Activated T-cell treated with anti-CD3 and anti-CD28 coated beads, Interleukin-2, amount 50 U/mL, for 4 hours (primary cell): ENCODE results near the gene PPM1F. TPM values are rescaled to one million over a fixed set of nuclear protein-coding genes. Genes with fewer than 3 reads are reported as not detected.
A peak's percentile ranks its signal among the peaks of the same experiment; 100 is the strongest.
"Not testable (repeated sequence)": the region's sequence is repeated elsewhere in the genome, so short reads cannot be mapped to it uniquely, and the experiment has no call there.

Source experiments
- ATAC-seq, 2 donors: fragments of 200-7000 bp; cut with Tn5 transposase; one replicate each; pipeline ENCODE4 v1.10.0; 2021
- DNase-seq: peaks from one replicate; pipeline ENCODE4 v3.0.0-alpha.2; 2020
- H3K27me3 Mint-ChIP-seq: one replicate; pipeline ENCODE4 v1.8.0; 2021; ENCODE audit warnings: low read depth, mixed read lengths
- H3K36me3 Mint-ChIP-seq: one replicate; pipeline ENCODE4 v1.8.0; 2022; ENCODE audit warnings: mixed read lengths; ENCODE audit not compliant: insufficient read depth
- H3K4me1 Mint-ChIP-seq: one replicate; pipeline ENCODE4 v1.8.0; 2021; ENCODE audit warnings: low read depth, mixed read lengths
- H3K4me3 Mint-ChIP-seq: one replicate; pipeline ENCODE4 v1.8.0; 2021; ENCODE audit warnings: mild to moderate bottlenecking, moderate library complexity, mixed read lengths
- H3K9me3 Mint-ChIP-seq: one replicate; pipeline ENCODE4 v1.8.0; 2021; ENCODE audit warnings: mixed read lengths
- total RNA-seq, 3 donors: library from RNA; stranded (reverse); gene quantifications; one replicate each; pipeline ENCODE4 v1.2.1, GENCODE V29; 2021

PPM1F gene
- total RNA-seq, 3 donors from 2014 or later: 28.2 to 36.8 (median 30.8) TPM

DNA sequence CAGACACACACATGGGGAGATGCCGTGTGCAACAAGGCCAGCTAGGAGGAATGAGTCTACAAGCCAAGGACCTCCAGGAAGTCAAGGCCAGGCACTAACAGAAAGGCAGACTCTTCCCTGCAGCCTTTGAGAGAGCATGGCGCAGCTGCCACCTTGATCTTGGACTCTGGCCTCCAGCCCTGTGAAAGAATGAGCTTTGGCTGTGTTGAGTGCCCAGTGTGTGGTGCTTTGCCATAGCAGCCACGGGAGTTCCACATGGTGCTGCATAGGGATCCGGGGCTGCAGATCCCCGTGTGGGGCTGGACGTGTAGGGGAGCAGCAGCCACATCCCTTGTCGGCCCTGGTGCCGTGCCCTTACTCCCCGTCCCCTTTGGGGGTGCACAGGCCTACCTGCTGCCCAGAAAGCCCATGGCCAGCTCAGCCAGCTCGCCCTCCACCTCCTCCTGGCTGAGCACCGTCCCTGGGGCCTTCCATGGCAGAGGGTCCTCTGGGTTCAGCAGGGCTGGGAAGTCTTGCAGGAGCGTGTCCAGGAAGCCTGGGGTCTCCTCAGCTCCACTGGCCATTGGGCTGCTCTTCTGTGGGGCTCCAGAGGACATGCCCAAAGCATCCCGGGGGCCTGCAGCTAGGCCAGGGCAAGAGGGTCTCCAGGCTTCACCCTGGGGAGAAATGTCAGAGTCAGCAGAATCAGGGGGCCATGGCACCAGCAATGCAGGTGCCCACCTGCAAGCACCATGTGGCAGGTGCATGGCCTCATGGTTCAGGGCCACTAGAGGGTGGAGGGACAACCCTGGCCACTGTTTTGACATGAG is 7.0 kb downstream of the PPM1F start:
- H3K36me3 Mint-ChIP-seq: peaks cover 3% of the 10 kb centered on the region
- no peak for DNase-seq
- ATAC-seq: no peak
- H3K4me3 Mint-ChIP-seq: no peak overlapping the region
- H3K9me3 Mint-ChIP-seq: no peaks in the 10 kb centered on the region
- no peaks in the 10 kb centered on the region for H3K27me3 Mint-ChIP-seq
- H3K4me1 Mint-ChIP-seq: peaks cover 18% of the 10 kb centered on the region

DNA sequence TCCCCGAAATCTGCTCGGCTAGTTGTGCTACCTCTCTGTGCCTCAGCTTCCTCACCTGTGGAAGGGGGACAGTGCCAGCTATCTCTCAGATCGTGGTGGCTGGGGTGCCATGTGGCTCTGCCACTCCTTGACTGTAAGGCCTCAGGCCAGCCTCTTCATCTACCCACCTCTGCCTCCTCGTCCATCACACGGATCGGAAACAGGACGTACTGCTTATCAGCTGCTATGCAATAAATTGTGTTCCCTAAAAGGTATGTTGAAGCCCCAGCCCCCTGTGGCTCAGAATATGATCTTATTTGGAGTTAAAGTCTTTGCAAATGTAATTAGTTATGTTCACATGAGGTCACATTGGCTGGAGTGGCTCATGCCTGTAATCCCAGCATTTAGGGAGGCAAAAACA is 7.8 kb downstream of the PPM1F start:
- Mint-ChIP-seq H3K4me1 (peaks cover 18% of the 10 kb centered on the region), H3K36me3 (peaks cover 3% of the 10 kb centered on the region), H3K9me3 (no peaks in the 10 kb centered on the region), H3K27me3 (no peaks in the 10 kb centered on the region), H3K4me3 (no peak overlapping the region)
- ATAC-seq (no peak), DNase-seq (no peak)

DNA sequence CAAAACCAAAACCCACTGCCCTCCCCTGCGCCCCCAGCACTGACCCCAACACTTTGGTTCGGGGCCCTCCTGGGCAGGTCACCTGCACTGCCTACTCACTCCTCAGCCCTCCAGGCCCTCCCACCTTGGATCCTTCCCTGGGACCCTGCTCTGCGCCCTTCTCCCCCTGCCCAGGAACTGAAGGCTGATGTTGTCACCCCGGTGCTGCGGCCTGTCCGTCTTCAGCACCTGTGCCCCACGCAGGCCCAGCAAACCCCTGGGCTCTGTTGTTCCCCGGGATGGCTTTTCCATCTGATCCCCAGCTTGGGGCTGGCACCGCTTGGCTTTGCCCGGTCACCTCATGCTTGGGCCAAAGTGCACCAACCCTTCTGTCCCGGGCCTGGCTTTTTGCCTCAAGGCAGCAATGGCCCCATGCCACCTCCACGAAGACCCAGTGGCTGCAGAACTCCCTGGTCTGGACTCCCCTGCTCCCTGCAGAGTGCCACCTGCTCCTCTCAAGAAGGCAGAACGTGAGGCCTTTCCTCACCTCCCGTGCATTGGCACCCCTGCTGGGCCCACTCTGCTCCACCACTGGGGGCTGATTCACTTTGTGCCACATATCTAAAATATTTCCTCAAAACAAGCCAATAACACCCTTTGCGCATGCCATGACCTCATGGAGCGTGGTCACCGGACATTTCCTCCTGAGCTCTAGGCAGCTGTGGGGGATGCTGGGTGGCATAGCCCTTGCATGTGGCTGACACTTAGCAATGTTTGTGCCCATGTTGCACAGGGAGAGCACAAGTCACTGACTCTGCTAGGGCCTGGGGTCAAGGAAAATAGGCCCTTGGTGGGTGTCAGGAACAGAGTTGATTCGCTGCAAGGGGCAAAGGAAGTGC is 8.8 kb downstream of the PPM1F start:
- Mint-ChIP-seq H3K27me3 (no peaks in the 10 kb centered on the region), H3K36me3 (peaks cover 3% of the 10 kb centered on the region), H3K4me1 (peaks cover 23% of the 10 kb centered on the region), H3K4me3 (no peak overlapping the region), H3K9me3 (no peaks in the 10 kb centered on the region)
- DNase-seq (no peak), ATAC-seq (no peak)

DNA sequence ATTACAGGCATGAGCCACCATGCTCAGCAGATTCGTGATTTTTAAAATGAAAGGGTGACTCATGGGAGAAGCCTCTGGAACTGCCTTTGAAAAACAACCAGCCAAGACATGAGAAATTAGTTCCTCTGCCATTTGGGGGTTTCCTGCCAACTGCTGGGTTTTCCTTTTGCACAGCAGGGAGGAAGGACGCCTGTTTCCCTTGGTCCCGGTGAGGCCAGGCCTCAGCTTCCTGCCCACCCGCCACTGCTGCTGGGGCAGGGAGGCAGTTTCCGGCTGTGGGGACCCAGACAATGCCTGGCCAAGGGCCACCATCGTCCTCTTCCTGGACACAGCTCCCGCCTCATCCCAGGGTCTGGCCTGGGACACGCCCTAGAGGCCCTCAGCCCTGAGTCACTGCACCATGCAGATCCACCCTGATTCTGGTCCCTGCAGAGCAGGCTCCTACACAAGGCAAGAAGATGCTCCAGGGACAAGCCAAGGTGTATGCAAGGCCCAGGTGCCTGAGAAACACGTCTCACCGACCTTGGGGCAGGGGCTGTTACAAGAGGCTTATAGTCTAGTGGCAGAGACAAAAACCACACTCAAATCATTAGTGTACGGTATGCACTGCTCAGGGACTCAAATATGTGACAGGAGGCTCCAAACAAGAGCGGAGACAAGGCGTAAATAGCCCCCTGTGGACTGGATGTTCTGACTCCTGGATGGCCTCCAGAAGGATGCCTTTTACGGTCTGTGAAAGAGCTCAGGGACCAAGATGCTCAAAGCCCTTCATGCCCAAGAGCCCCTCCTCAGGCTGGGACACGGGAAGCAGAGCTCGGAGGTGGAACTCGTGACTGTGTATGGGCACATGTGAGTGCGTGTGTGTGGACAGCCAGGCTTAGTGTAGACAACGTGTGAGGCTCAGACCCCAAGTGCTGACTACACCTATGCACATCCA is 10.0 kb downstream of the PPM1F start:
- no peak overlapping the region for H3K4me3 Mint-ChIP-seq
- ATAC-seq (peak; percentile 18 to 37), DNase-seq (no peak)
- H3K36me3 Mint-ChIP-seq: peaks cover 3% of the 10 kb centered on the region
- peaks cover 33% of the 10 kb centered on the region for H3K4me1 Mint-ChIP-seq
- no peaks in the 10 kb centered on the region for H3K9me3 Mint-ChIP-seq
- no peaks in the 10 kb centered on the region for H3K27me3 Mint-ChIP-seq

DNA sequence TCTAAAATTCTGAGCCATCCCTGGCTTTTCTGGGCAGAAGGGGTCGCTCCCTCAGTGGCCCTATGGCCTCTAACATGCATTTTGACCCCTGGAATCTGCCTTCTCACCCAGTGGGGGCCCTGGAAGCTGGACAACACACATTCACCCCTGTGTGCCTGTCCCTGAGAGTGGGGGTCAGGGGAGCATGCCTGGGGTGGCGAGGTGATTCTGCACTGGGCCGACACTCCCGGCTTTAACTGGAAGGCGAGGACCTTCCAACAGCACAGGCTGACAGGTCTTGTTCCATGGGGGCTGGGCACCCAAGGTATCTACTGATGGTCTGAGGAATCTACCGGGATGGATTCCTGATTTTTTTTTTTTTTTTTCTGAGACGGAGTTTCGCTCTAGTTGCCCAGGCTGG is 10.7 kb downstream of the PPM1F start:
- peaks cover 3% of the 10 kb centered on the region for H3K36me3 Mint-ChIP-seq
- no peaks in the 10 kb centered on the region for H3K9me3 Mint-ChIP-seq
- ATAC-seq: no peak

DNA sequence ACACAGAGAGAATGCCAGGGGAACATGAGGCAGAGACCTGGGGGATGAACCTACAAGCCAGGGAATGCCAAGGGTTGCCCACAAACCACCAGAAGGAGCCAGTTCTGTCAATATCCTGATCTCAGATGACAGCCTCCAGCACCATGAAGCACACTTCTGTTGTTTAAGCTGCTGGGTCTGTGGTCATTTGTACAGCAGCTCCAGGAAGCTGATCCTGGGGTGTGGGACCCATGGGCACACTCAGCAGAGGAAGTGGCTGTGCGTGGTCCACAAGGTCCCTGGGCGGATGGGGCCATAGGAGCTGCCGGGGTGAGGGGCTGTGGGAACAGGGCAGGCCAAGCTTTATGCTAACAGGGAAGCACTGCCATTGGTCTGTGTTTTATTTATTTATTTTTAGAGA is 12.1 kb downstream of the PPM1F start:
- H3K27me3 Mint-ChIP-seq: no peaks in the 10 kb centered on the region
- H3K36me3 Mint-ChIP-seq: peaks cover 4% of the 10 kb centered on the region
- no peaks in the 10 kb centered on the region for H3K9me3 Mint-ChIP-seq
- DNase-seq (no peak), ATAC-seq (no peak)
- H3K4me3 Mint-ChIP-seq: no peak overlapping the region
- H3K4me1 Mint-ChIP-seq: peaks cover 44% of the 10 kb centered on the region

More for the DNA sequence above, 10.7 kb downstream of the PPM1F start:
- no peak for DNase-seq
- H3K27me3 Mint-ChIP-seq: no peaks in the 10 kb centered on the region
- no peak overlapping the region for H3K4me3 Mint-ChIP-seq
- H3K4me1 Mint-ChIP-seq: peaks cover 37% of the 10 kb centered on the region

DNA sequence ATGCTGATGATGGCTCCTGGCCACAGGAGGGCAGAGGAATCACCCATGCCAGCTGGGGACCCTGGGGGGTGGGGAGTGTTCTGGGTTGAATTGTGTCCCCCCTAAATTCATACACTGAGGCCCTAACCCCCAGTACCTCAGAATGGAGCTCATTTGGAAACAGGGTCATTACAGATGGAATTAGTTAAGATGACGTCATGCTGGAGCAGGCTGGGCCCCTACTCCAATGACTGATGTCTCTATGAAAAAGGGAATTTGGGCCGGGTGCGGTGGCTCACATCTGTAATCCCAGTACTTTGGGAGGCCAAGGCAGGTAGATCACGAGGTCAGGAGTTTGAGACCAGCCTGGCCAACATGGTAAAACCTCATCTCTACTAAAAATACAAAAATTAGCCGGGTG is 12.7 kb downstream of the PPM1F start:
- not testable (repeated sequence) for H3K27me3 Mint-ChIP-seq, DNase-seq, H3K36me3 Mint-ChIP-seq, ATAC-seq, H3K9me3 Mint-ChIP-seq, H3K4me3 Mint-ChIP-seq
- peaks cover 44% of the 10 kb centered on the region for H3K4me1 Mint-ChIP-seq

DNA sequence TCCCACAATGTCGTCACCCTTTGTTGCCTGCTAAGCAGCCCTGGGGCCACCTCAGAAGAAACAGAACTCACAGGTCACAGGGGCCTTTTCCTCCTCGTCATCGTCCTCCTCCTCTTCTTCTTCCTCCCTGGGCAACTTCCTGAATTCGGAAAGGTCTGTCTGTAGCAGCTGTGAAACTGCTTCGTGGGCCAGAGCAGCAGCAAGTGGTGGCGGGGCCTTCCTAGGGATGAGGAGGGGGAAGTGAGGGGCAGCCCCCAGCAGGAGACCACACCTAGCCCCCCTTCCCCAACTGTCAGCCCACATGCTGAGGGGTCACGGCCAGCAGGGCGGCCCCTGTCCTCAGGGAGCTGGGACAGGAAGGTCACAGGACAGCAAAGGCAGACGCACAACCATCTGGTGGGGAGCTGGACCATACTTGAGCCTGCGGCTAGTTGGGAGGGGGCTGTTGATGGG is 13.2 kb downstream of the PPM1F start:
- Mint-ChIP-seq H3K4me3 (peak overlapping the region; percentile 27), H3K36me3 (peaks cover 1% of the 10 kb centered on the region), H3K9me3 (no peaks in the 10 kb centered on the region), H3K4me1 (peaks cover 44% of the 10 kb centered on the region), H3K27me3 (no peaks in the 10 kb centered on the region)
- ATAC-seq (no peak), DNase-seq (no peak)

DNA sequence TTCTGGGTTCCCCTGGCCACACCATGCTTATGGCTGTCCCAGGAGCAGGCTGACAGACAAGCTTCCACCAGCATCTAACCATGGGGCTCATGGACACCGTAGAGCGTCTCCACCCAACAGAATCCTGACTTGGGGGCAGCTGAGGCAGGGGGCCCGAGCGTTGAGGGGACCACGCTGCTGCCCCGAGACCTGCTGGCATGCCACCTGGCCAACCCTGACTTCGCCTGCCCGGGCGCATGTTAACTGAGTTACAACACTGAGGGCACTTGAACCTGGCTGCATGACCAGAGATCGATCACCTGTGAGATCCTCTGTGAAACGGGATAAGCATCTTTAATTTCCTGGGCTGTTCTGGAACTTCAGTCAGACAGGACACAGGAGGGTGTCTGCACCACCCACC is 13.7 kb downstream of the PPM1F start:
- Mint-ChIP-seq H3K9me3 (no peaks in the 10 kb centered on the region), H3K4me3 (peak overlapping the region; percentile 84), H3K27me3 (no peaks in the 10 kb centered on the region), H3K4me1 (peaks cover 44% of the 10 kb centered on the region), H3K36me3 (peaks cover 1% of the 10 kb centered on the region)
- DNase-seq (no peak), ATAC-seq (no peak)

DNA sequence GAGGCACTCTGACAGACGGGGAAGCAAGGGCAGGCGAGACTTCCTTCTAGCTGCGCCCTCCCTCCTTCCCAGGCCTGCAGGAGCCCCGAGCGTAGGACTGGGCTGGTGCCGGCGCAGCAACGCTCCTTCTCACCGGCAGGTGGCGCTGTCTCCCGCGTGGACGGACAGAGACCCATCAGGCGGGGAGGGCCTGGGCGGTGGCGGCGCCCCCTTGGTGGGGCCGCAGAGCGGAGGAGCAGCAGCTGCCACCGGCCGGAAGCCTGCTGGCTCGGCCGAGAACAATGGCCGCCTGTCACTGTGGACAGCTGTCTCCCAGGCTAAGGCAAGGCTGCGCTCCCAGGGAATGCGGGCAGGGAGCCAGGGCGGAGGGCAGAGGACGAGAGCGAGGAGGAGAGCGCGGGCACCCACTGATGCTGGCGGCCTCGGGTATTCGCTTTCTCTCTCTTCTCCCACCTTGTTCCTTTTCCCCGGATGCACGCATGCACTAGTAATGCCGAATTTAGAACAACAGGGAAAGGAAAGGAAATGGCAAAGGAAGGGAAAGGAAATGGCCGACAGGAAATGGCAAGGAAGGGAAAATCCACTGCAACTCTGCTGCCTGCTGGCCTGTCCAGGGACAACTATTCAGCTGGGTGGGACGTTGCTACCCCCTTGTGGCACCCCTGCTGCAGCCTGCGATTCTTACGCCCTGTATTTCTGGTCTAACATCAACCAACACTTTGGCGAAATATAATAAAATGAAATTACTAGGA is 14.4 kb downstream of the PPM1F start:
- ATAC-seq (peak; percentile 96 to 97), DNase-seq (peak; percentile 91)
- no peaks in the 10 kb centered on the region for H3K27me3 Mint-ChIP-seq
- peaks cover 1% of the 10 kb centered on the region for H3K36me3 Mint-ChIP-seq
- H3K4me3 Mint-ChIP-seq: peak overlapping the region; percentile 84
- H3K9me3 Mint-ChIP-seq: no peaks in the 10 kb centered on the region
- H3K4me1 Mint-ChIP-seq: peaks cover 44% of the 10 kb centered on the region

DNA sequence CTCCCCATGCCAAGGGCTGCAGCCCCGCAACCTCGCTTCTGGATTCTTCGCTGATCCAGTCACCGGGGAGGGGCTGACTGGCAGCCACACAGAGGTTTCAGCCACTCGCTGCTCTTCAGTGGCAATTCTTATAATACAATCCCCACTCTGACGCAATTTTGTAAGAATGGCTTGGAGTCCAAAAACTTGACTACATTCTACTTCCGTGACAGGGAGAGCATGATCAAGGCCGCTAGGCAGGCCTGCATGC is 14.9 kb downstream of the PPM1F start:
- peaks cover 1% of the 10 kb centered on the region for H3K36me3 Mint-ChIP-seq
- no peaks in the 10 kb centered on the region for H3K9me3 Mint-ChIP-seq
- no peaks in the 10 kb centered on the region for H3K27me3 Mint-ChIP-seq
- DNase-seq (no peak), ATAC-seq (no peak)
- H3K4me1 Mint-ChIP-seq: peaks cover 43% of the 10 kb centered on the region
- H3K4me3 Mint-ChIP-seq: peak overlapping the region; percentile 84

DNA sequence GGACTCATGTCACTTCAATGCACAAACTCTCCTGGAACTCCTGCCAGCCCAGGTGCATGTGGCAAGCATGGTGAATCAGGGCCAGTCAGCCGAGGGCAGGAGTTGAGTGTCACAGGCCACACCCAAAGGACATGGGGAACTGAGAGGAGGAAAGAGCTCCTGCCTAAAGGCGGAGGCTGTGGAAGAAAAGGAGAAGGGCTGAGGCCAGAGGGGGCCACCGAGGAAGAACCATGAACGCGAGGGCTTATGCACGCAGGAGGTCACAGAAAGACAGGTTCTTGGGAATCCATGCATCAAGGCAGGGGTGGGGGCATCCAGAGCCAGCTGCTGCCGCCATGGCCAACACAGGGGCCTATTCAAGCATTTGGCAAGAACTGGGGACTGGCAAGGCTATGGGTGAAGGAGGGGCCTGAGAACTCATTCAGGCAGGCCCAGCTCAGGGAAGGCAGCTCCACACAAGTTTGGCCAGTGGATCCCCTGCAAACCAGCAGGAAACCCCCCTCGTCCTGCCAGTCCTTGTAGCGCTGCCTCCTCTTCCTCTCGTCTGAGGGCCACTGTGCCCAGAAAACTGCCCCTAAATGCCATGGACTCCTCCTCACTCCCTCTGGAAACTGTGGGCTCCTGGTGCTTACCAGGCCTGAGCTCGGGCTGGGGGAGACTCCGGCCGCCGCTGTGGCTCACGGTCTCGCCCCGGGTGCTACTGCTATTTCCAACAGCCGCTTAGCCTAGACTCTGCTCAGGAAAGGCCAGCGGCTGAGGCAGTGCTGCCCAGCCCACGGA is 15.4 kb downstream of the PPM1F start:
- H3K9me3 Mint-ChIP-seq: no peaks in the 10 kb centered on the region
- no peak for ATAC-seq

DNA sequence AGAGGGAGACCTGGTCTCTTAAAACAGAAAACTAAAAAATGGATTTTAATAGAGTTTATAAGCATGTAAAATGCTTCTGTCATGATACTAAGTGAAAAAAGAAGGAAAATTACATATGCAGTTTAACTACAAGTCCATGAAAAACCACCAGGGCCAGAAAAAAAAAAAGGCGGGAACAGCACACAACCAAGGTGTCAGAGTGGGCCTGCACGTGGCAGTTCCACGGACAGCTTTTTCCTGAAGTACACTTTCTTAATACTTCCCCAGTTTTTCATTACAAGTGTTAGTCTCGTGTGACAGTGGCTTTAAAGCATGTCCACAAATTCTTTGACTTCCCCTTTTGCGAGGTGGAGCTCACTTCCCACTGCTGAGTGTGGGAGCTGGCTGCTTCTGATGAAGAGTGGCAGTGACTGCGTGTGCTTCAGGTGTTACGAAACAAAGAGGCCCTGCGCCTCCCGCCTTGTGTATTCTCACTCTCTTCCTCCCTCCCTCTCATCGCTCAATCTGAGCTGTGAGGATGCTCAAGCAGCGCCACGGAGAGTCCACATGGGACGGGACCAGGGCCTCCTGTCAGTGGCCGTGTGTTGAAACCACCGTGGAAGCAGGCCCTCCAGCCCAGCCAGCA is 16.4 kb downstream of the PPM1F start:
- ATAC-seq (no peak), DNase-seq (no peak)
- Mint-ChIP-seq H3K4me3 (no peak overlapping the region), H3K9me3 (no peaks in the 10 kb centered on the region), H3K4me1 (peaks cover 30% of the 10 kb centered on the region), H3K36me3 (peaks cover 1% of the 10 kb centered on the region), H3K27me3 (no peaks in the 10 kb centered on the region)

More for the DNA sequence above, 15.4 kb downstream of the PPM1F start:
- Mint-ChIP-seq H3K4me3 (peak overlapping the region; percentile 84), H3K27me3 (no peaks in the 10 kb centered on the region), H3K4me1 (peaks cover 38% of the 10 kb centered on the region), H3K36me3 (peaks cover 1% of the 10 kb centered on the region)
- DNase-seq: no peak
